Measurements from ENCODE around the gene SETBP1.

Gene SETBP1

GRCh38 chr18:44960580-44960979 lies 279.9 kb downstream of the SETBP1 start:
- no peak for DNase-seq (ENCODE audit: low read depth, low spot score)

GRCh38 chr18:44961288-44961995 lies 280.8 kb downstream of the SETBP1 start:
- no peak overlapping the region for H3K4me3 ChIP-seq (ENCODE audit: low read length)
- DNase-seq (ENCODE audit: low read depth, low spot score) = no peak

More at GRCh38 chr18:44960580-44960979, 279.9 kb downstream of the SETBP1 start:
- no peak overlapping the region for H3K4me3 ChIP-seq (ENCODE audit: low read length)

GRCh38 chr18:44967599-44967998 lies 286.9 kb downstream of the SETBP1 start:
- DNase-seq (ENCODE audit: low read depth, low spot score) = no peak
- H3K4me3 ChIP-seq (ENCODE audit: low read length) = no peak overlapping the region

- no peak for DNase-seq (ENCODE audit: low read depth, low spot score)
Observed at GRCh38 chr18:44968336-44968735, 287.6 kb downstream of the SETBP1 start.

GRCh38 chr18:44969214-44969795 lies 288.6 kb downstream of the SETBP1 start:
- H3K4me3 ChIP-seq (ENCODE audit: low read length) = no peak overlapping the region
- DNase-seq (ENCODE audit: low read depth, low spot score) = no peak

More at GRCh38 chr18:44968336-44968735, 287.6 kb downstream of the SETBP1 start:
- no peak overlapping the region for H3K4me3 ChIP-seq (ENCODE audit: low read length)

- DNase-seq (ENCODE audit: low read depth, low spot score) = no peak
- H3K4me3 ChIP-seq (ENCODE audit: low read length) = no peak overlapping the region
Observed at GRCh38 chr18:44973282-44973681, 292.6 kb downstream of the SETBP1 start.

- no peak overlapping the region for H3K4me3 ChIP-seq (ENCODE audit: low read length)
- DNase-seq (ENCODE audit: low read depth, low spot score) = no peak
Observed at GRCh38 chr18:44974174-44974573, 293.5 kb downstream of the SETBP1 start.

GRCh38 chr18:44977856-44978255 lies 297.2 kb downstream of the SETBP1 start:
- no peak for DNase-seq (ENCODE audit: low read depth, low spot score)
- no peak overlapping the region for H3K4me3 ChIP-seq (ENCODE audit: low read length)

GRCh38 chr18:44979748-44980147 lies 299.1 kb downstream of the SETBP1 start:
- no peak overlapping the region for H3K4me3 ChIP-seq (ENCODE audit: low read length)
- no peak for DNase-seq (ENCODE audit: low read depth, low spot score)

- no peak for DNase-seq (ENCODE audit: low read depth, low spot score)
- H3K4me3 ChIP-seq (ENCODE audit: low read length) = no peak overlapping the region
Observed at GRCh38 chr18:44981121-44981520, 300.4 kb downstream of the SETBP1 start.

- DNase-seq (ENCODE audit: low read depth, low spot score) = no peak
- no peak overlapping the region for H3K4me3 ChIP-seq (ENCODE audit: low read length)
Observed at GRCh38 chr18:44986933-44987332, 306.2 kb downstream of the SETBP1 start.

- DNase-seq (ENCODE audit: low read depth, low spot score) = no peak
- H3K4me3 ChIP-seq (ENCODE audit: low read length) = no peak overlapping the region
Observed at GRCh38 chr18:44987371-44987770, 306.7 kb downstream of the SETBP1 start.

GRCh38 chr18:44988821-44989587 lies 308.3 kb downstream of the SETBP1 start:
- no peak for DNase-seq (ENCODE audit: low read depth, low spot score)
- no peak overlapping the region for H3K4me3 ChIP-seq (ENCODE audit: low read length)

- H3K4me3 ChIP-seq (ENCODE audit: low read length) = no peak overlapping the region
- no peak for DNase-seq (ENCODE audit: low read depth, low spot score)
Observed at GRCh38 chr18:44996261-44996660, 315.6 kb downstream of the SETBP1 start.

GRCh38 chr18:44997174-44997573 lies 316.5 kb downstream of the SETBP1 start:
- no peak for DNase-seq (ENCODE audit: low read depth, low spot score)
- no peak overlapping the region for H3K4me3 ChIP-seq (ENCODE audit: low read length)

GRCh38 chr18:44998360-44998759 lies 317.7 kb downstream of the SETBP1 start:
- H3K4me3 ChIP-seq (ENCODE audit: low read length) = no peak overlapping the region
- no peak for DNase-seq (ENCODE audit: low read depth, low spot score)

GRCh38 chr18:45004546-45005080 lies 323.9 kb downstream of the SETBP1 start:
- no peak for DNase-seq (ENCODE audit: low read depth, low spot score)

GRCh38 chr18:45006934-45007333 lies 326.2 kb downstream of the SETBP1 start:
- H3K4me3 ChIP-seq (ENCODE audit: low read length) = no peak overlapping the region
- DNase-seq (ENCODE audit: low read depth, low spot score) = no peak

More at GRCh38 chr18:45004546-45005080, 323.9 kb downstream of the SETBP1 start:
- no peak overlapping the region for H3K4me3 ChIP-seq (ENCODE audit: low read length)

GRCh38 chr18:45007531-45007930 lies 326.8 kb downstream of the SETBP1 start:
- DNase-seq (ENCODE audit: low read depth, low spot score) = no peak
- no peak overlapping the region for H3K4me3 ChIP-seq (ENCODE audit: low read length)

Measured in Jurkat, Clone E6-1 (cell line).